ENCODE measurements around the gene F11R. TPM values are rescaled to one million over a fixed set of nuclear protein-coding genes. Genes with fewer than 3 reads are reported as not detected.

F11R gene
- total and polyA plus RNA-seq, 2 of the 13 experiments (the other 11 are each of a cell fraction or from before 2014, with no cell fraction given): 95.8 to 105 TPM

DNA sequence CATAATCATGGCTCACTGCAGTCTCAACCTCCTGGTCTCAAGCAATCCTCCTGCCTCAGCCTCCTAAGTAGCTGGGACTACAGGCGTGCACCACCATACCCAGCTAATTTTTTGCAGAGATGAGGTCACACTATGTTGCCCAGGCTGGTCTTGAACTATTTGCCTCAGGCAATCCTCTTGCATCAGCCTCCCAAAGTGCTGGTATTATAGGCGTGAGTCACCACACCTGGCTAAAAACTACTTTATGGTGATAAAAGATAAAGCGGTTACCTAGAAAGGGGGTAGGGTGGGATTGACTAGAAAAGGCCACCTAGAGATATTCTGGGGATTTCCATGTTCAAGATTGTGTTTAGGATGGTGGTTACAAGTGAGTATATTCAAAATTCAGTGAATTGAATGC is 12.8 kb upstream of the F11R start:
- Histone ChIP-seq H3K4me3 (replicated peaks in 1 of 3; ENCODE audit: insufficient read depth in 1 of 3, low read depth in 2 of 3, low read length in 3 of 3) (no peak overlapping the region), H3K4me1 (ENCODE audit: insufficient read depth, low read length) (peaks cover 23% of the 10 kb centered on the region), H3K36me3 (replicated peaks in 1 of 2; ENCODE audit: control insufficient read depth in 1 of 2, insufficient read depth in 2 of 2, low read length in 2 of 2) (no peaks in the 10 kb centered on the region; a peak in 1 of 5 replicates), H3K9me3 (ENCODE audit: low read length) (no peaks in the 10 kb centered on the region), H3K27me3 (ENCODE audit: control insufficient read depth in 1 of 2, insufficient read depth in 2 of 2, low read length in 2 of 2) (no peaks in the 10 kb centered on the region), H3K9ac (ENCODE audit: insufficient read depth, low read depth, low read length) (no peak overlapping the region), H3K27ac (ENCODE audit: extremely low read length, insufficient read depth, low read length) (no peak overlapping the region), H2AFZ (ENCODE audit: low read length) (no peak overlapping the region), H3K79me2 (ENCODE audit: insufficient read depth, low read length) (no peaks in the 10 kb centered on the region), H3K4me2 (ENCODE audit: low read depth, low read length) (no peak overlapping the region), H4K20me1 (ENCODE audit: insufficient read depth, low read length) (no peaks in the 10 kb centered on the region)
- intact Hi-C loops (cut with micrococcal nuclease; ENCODE audit: unreplicated experiment) (no loop called here), in situ Hi-C loops (cut with HindIII; ENCODE audit: extremely low pct_ligation_motif_present, low pct_unique_long_range_greater_than_20kb) (no loop called here)
- WGBS (ENCODE audit: low lambda C conversion rate): 76% methylated on average over 3 of the region's 3 CpGs
- ChIA-PET POLR2A (interaction anchor here (2.3 kb wide), 1 partner anchor 13 kb away, joined by 8 read pairs; the partner anchor contains the start of gene F11R), CTCF (ENCODE audit: low intra/inter-chr PET ratio, low total read pairs) (no interaction called here)
- ATAC-seq: no peak
- no peak for DNase-seq (ENCODE audit: low spot score)
- no TSS peak for BruUV-seq (replicated peaks)
- no peak for FAIRE-seq
- TF ChIP-seq JUN (CRISPR knock-in tag; IDR thresholded peaks at IDR 0.05) (no peak), FOXC1 (CRISPR knock-in tag; IDR thresholded peaks at IDR 0.05; ENCODE audit: borderline replicate concordance) (no peak), SMAD3 (CRISPR knock-in tag; IDR thresholded peaks at IDR 0.05) (no peak), ELF1 (CRISPR knock-in tag; IDR thresholded peaks at IDR 0.05) (no peak), FOSL1 (CRISPR knock-in tag; IDR thresholded peaks at IDR 0.05; ENCODE audit: borderline replicate concordance) (no peak), ZNF547 (CRISPR knock-in tag; IDR thresholded peaks at IDR 0.05) (no peak), ZNF777 (CRISPR knock-in tag; IDR thresholded peaks at IDR 0.05) (no peak)
- TF ChIP-seq, protein P1, sequence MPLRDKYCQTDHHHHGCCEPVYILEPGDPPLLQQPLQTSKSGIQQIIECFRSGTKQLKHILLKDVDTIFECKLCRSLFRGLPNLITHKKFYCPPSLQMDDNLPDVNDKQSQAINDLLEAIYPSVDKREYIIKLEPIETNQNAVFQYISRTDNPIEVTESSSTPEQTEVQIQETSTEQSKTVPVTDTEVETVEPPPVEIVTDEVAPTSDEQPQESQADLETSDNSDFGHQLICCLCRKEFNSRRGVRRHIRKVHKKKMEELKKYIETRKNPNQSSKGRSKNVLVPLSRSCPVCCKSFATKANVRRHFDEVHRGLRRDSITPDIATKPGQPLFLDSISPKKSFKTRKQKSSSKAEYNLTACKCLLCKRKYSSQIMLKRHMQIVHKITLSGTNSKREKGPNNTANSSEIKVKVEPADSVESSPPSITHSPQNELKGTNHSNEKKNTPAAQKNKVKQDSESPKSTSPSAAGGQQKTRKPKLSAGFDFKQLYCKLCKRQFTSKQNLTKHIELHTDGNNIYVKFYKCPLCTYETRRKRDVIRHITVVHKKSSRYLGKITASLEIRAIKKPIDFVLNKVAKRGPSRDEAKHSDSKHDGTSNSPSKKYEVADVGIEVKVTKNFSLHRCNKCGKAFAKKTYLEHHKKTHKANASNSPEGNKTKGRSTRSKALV (CRISPR knock-in tag; IDR thresholded peaks at IDR 0.05): no peak
- TF ChIP-seq, protein P2, sequence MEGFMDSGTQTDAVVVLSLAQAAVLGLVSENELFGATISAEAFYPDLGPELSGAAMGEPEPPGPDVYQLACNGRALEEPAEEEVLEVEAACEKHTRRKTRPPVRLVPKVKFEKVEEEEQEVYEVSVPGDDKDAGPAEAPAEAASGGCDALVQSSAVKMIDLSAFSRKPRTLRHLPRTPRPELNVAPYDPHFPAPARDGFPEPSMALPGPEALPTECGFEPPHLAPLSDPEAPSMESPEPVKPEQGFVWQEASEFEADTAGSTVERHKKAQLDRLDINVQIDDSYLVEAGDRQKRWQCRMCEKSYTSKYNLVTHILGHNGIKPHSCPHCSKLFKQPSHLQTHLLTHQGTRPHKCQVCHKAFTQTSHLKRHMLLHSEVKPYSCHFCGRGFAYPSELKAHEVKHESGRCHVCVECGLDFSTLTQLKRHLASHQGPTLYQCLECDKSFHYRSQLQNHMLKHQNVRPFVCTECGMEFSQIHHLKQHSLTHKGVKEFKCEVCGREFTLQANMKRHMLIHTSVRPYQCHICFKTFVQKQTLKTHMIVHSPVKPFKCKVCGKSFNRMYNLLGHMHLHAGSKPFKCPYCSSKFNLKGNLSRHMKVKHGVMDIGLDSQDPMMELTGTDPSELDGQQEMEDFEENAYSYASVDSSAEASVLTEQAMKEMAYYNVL (CRISPR knock-in tag; IDR thresholded peaks at IDR 0.05; ENCODE audit: borderline replicate concordance): no peak
- TF ChIP-seq, protein P3, sequence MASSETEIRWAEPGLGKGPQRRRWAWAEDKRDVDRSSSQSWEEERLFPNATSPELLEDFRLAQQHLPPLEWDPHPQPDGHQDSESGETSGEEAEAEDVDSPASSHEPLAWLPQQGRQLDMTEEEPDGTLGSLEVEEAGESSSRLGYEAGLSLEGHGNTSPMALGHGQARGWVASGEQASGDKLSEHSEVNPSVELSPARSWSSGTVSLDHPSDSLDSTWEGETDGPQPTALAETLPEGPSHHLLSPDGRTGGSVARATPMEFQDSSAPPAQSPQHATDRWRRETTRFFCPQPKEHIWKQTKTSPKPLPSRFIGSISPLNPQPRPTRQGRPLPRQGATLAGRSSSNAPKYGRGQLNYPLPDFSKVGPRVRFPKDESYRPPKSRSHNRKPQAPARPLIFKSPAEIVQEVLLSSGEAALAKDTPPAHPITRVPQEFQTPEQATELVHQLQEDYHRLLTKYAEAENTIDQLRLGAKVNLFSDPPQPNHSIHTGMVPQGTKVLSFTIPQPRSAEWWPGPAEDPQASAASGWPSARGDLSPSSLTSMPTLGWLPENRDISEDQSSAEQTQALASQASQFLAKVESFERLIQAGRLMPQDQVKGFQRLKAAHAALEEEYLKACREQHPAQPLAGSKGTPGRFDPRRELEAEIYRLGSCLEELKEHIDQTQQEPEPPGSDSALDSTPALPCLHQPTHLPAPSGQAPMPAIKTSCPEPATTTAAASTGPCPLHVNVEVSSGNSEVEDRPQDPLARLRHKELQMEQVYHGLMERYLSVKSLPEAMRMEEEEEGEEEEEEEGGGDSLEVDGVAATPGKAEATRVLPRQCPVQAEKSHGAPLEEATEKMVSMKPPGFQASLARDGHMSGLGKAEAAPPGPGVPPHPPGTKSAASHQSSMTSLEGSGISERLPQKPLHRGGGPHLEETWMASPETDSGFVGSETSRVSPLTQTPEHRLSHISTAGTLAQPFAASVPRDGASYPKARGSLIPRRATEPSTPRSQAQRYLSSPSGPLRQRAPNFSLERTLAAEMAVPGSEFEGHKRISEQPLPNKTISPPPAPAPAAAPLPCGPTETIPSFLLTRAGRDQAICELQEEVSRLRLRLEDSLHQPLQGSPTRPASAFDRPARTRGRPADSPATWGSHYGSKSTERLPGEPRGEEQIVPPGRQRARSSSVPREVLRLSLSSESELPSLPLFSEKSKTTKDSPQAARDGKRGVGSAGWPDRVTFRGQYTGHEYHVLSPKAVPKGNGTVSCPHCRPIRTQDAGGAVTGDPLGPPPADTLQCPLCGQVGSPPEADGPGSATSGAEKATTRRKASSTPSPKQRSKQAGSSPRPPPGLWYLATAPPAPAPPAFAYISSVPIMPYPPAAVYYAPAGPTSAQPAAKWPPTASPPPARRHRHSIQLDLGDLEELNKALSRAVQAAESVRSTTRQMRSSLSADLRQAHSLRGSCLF (CRISPR knock-in tag; IDR thresholded peaks at IDR 0.05; ENCODE audit: borderline replicate concordance): no peak

All from HepG2 (cell line).